ENCODE data around the gene C1orf21.

Gene C1orf21

GRCh38 chr1:184387476-184388318 is 868 bp downstream of the C1orf21 start:
- DNase-seq, result no peak

GRCh38 chr1:184388319-184388889 is 1.6 kb downstream of the C1orf21 start:
- no peak for DNase-seq

GRCh38 chr1:184388971-184389370 is 2.1 kb downstream of the C1orf21 start:
- DNase-seq, result no peak

GRCh38 chr1:184389446-184389845 is 2.6 kb downstream of the C1orf21 start:
- DNase-seq, result no peak

DNA sequence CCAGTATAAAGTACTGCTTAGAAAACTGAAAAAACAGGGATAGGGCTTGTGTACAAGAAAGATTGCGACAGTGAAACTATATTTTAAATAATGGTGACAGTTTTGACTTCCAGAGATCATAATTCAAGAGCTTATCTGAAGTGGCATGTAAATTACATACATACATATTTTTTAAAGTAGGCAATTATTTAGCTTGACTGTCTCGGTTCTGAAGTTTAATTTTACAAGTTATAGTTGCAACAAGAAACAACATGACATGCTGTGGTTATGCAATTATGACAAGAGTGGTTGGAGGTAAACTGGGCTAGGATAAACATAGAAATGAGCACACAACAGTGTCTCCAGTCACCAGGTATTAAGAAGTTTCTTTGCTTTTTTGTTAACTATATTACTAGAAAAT is 4.1 kb downstream of the C1orf21 start:
- no peak for DNase-seq

GRCh38 chr1:184392067-184392466 is 5.2 kb downstream of the C1orf21 start:
- DNase-seq, result no peak

GRCh38 chr1:184392779-184393522 is 6.1 kb downstream of the C1orf21 start:
- no peak for DNase-seq

- DNase-seq, result no peak
Measured at GRCh38 chr1:184393962-184394361, 7.1 kb downstream of the C1orf21 start.

GRCh38 chr1:184395370-184395769 is 8.5 kb downstream of the C1orf21 start:
- no peak for DNase-seq

GRCh38 chr1:184395937-184396480 is 9.2 kb downstream of the C1orf21 start:
- no peak for DNase-seq

- no peak for DNase-seq
Measured at GRCh38 chr1:184399192-184399847, 12.5 kb downstream of the C1orf21 start.

DNA sequence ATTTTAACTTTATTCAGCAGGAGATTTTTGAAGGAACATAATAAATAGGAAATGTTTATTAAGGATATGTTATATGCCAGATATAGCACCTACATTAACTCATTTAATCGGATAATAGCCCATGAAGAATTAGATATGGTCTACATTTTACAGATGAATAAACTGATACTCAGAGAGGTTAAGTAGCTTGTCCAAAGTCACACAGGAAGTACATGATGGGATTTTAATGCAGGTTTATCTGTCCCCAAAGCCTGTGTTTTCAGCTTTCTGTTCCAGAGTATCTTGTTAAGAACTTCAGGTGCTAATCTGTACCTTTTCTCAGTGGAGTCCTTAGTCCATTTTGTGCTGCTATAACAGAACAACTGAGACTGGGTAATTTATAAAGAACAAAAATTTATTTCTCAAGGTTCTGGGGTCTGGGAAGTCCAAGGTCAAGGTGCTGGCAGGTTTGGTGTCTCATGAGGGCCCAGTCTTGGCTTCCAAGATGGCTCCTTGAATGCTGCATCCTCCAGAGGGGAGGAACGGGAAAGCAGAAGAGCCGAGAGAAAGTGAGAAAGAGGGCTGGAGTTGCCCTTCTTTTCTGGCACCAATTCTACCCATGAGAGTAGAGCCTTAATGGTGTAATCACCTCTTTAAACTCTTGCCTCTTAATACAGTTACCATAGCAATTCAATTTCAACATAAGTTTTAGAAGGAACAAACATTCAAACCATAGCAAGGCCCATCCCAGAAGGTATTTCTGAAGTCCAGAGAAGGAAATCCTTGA is 17.3 kb downstream of the C1orf21 start:
- DNase-seq, result no peak

GRCh38 chr1:184404727-184405027 is 17.8 kb downstream of the C1orf21 start:
- DNase-seq, result no peak

DNA sequence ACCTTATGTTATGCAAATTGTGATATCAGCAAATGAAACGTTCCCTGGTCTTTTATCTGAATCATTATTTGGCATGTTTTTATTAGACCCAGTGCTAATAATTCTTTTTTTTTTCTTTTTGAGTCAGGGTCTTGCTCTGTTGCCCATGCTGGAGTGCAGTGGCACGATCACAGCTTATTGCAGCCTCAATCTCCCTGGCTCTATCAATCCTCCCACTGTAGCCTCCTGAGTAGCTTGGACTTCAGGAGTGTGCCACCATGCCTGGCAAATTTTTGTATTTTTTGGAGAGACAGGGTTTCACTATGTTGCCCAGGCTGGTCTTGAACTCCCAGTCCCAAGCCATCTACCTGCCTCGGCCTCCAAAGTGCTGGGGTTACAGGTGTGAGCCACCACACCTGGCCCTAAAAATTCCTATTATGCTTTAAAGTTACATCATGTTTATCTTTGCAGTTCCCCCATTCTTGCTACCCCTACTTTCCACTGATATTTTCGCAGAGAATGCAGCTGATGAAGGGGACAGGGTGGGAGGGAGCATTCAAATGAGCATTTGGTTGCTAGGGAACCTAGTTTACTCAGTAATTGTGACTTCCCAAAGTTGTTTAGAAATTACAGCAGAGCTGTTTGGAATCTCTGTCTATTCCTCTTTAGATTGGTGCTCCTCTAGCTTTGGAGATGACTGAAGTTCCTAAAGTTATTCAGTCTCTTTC is 18.4 kb downstream of the C1orf21 start:
- no peak for DNase-seq

DNA sequence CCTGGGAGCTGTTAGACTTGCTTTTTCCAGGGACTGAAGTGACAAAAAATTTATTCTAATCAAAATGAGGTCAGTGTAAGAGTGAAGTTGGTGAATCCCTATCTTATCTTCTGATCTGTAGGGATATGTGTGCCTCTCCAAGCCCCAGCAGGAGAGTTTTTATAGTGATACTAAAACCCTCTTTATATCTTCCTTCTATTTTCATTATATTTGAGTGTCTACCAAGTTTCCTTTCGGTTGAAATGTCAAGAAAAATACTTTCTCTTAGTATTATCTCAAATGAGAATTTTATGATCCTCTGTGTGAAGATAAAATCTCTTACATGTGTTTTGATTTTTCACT is 18.9 kb downstream of the C1orf21 start:
- DNase-seq, result no peak

GRCh38 chr1:184406479-184406878 is 19.6 kb downstream of the C1orf21 start:
- no peak for DNase-seq

GRCh38 chr1:184407816-184408510 is 21.1 kb downstream of the C1orf21 start:
- DNase-seq, result no peak

DNA sequence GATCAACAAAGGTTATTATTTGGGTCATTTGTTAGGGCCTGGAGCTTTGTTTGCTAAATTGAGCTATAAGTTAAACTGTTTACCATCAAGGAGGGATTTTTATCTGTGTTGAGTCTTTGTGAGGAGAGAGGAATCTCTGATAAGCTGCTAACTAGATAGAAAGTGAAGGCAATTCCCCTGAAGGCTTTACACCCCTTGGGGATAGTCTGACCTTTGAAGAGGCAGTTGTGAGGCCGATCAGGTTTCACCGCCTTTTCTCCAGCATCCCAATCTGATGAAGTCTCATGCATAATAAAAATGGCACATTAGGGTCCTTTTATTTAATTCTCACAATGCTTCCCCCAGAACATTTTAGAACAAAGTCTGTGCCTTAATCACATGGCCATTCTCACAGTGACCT is 21.8 kb downstream of the C1orf21 start:
- no peak for DNase-seq

DNA sequence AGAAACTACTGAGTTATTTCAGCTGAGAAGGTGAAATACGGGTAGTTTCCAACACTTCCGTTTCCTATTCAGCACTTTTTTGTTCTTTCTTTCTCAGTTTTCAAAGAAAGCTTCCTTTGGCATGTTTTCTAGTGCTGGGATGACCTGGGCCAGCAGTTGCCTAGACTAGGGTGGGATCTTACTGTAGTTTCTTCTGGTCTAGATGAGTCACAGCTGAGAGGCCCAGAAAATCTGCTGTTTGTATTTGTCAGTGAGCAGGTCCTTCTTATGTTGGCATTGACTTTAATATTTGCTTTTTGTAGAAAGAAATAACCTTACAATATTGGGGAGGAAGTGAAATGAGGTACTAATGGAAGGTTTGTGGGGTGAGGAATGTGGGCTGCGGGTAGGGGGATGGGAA is 22.2 kb downstream of the C1orf21 start:
- no peak for DNase-seq

- no peak for DNase-seq
Measured at GRCh38 chr1:184412472-184412871, 25.6 kb downstream of the C1orf21 start.

- no peak for DNase-seq
Measured at GRCh38 chr1:184416481-184416880, 29.7 kb downstream of the C1orf21 start.

Data from stimulated activated naive CD4-positive, alpha-beta T cell treated with Interleukin-2 at 50 U/mL for 16 hours (primary cell).